ENCODE measurements around the gene SH2D5. TPM values are rescaled to one million over a fixed set of nuclear protein-coding genes. Genes with fewer than 3 reads are reported as not detected.

The SH2D5 gene
- 9.6 and 9.8 TPM in 2 replicates for total RNA-seq

GRCh38 chr1:20732588-20733359 lies at the start of gene SH2D5:
Gene SH2D5 (minus strand): TSS chr1:20732703. CDS start chr1:20728044, 4,659 bp downstream.

GRCh38 chr1:20717452-20718342 lies 14.8 kb downstream of the SH2D5 start, which contains the start of gene KIF17:
Gene KIF17 (minus strand): TSS chr1:20718007. CDS start chr1:20717706, 301 bp downstream.

Other genes with a start within 250 kb of the SH2D5 start
- gene CAMK2N1, start 246.5 kb downstream of the SH2D5 start, total RNA-seq: 6.4 and 14.1 TPM in 2 replicates
- gene MUL1, start 224.6 kb downstream of the SH2D5 start, total RNA-seq: 22.3 and 32.8 TPM in 2 replicates
- gene FAM43B, start 180.1 kb downstream of the SH2D5 start, total RNA-seq: 0.16 and 0.51 TPM in 2 replicates
- 3.0 and 4.4 TPM in 2 replicates for gene CDA, start 143.6 kb downstream of the SH2D5 start, total RNA-seq
- gene PINK1, start 99.2 kb downstream of the SH2D5 start, total RNA-seq: 26.2 and 67.3 TPM in 2 replicates
- 334 and 373 TPM in 2 replicates for gene DDOST, start 71.3 kb downstream of the SH2D5 start, total RNA-seq
- 0.81 and 4.3 TPM in 2 replicates for gene KIF17, start 14.7 kb downstream of the SH2D5 start, total RNA-seq
- gene HP1BP3, start 54.6 kb upstream of the SH2D5 start, total RNA-seq: 110 and 113 TPM in 2 replicates

All from mesangial cell (primary cell).